Fibroblast of gingiva (primary cell): ENCODE data around the gene MARCHF4.

Experiments
- DNase-seq: peaks from one replicate; pipeline ENCODE4 v3.0.0-alpha.2; 2011; ENCODE audit warnings: low read depth

The MARCHF4 gene

DNA sequence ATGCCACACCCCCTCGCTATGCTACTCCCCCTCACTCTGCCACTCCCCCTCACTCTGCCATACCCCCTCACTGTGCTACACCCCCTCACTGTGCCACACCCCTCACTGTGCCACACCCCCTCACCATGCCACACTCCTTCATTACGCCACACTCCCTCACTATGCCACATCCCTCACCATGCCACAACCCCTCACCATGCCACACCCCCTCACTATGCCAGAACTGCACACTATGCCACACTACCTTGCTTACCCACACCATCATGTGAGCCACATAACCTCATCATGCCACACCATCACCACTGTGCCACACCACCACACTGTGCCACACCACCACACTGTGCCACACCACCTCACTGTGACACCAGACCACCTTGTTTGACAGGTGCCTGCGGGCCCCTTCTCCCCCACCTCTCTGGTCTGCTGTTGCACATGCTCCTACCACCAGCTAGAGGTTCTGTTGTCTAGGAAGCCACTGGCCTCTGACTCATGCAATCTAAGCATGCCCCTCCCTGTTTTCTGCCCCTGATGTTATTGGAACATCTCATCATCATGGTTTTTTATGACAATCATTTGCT lies 22.0 kb downstream of the MARCHF4 start:
- DNase-seq, result no peak

DNA sequence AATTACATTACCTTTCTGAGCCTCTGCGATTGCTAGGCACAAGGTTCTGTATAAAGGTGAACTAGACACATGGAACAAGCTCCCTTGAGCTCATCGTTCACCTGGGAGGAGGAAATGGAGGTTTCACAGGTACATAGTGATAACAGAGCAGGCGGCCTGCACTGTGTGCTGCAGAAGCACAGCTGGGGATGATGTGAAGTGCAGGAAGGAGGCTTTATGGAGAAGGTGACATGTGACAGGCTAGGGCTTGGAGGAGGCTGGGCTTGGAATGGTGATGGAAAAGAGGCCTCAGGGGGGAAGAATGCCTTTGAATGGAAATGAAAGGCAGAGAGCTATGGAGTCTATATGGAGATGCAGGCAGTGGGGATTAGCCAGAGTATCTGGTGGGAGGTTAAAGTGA lies 22.9 kb downstream of the MARCHF4 start:
- no peak for DNase-seq

DNA sequence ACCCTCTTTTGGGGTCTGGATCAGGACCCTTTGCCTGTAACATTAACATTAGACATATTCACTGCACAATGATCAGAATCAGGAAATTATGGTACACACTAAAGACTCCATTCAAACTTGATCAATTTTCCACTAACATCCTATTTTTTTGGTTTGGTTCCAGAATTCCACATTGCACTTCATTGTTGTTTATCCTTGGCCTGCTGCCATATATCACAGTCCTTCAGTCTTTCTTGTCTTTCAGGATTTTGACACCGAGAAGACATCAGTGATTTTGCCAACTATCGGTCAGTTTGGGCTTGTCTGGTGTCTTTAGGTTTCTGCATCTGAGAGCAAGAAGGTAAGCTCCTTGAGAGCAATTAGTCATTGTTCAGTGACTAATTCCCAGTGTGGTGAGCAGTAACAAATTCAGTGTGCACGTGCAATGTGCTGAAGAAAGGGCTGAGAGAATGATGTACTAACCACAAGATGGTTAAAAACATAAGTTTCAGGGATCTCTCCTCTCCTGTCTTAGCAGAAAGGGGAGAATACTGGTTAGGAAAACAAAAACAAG lies 23.5 kb downstream of the MARCHF4 start:
- peak; percentile 28 for DNase-seq

DNA sequence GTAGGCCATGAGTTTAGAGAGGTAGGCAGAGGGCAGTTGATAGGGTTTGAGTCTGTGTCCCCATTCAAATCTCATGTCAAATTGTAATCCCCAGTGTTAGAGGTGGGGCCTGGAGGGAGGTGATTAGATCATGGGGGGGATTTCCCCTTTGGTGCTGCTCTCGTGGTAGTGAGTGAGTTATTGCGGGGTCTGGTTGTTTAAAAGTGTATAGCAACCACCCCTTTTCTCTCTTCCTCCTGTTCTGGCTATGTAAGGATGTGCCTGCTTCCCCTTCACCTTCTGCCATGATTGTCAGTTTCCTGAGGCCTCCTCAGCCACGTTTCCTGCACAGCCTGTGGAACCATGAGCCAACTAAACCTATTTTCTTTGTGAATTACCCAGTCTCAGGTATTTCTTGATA lies 25.5 kb downstream of the MARCHF4 start:
- DNase-seq, result no peak

DNA sequence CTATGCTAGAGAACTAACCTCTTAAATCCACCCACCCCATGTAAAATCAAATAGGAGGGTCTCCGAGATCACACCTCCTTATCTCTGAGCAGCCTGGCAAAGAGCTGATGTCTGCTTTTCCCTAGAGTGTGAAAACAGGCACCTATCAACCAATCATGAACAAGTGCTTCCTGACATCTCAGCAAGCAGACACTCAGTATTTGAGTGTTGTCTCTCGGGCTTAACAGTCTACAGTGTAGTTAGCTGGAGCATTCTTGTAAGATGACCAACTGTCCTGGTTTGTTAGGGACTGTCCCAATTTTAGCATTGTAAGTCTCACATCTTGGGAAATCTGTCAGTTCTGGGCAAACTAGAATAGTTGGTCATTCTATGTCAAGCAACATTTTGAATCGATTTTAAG lies 26.4 kb downstream of the MARCHF4 start:
- DNase-seq, result no peak

DNA sequence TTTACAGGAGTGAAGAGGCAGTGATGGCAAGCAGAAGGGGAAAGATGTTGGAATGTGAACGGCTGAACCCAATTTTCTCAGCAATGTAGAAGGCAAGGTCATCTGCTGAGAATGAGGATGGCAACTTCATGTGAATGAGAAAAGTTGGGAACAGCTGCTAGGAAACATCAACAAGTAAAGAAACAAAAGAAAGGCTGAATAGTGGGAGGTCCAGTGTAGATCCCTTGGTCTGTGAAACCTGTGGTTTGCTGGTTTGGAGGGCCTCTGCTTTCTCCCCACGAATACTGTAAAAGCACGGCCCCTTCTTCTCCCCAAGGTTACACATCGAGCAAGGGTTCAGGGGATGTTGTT lies 27.4 kb downstream of the MARCHF4 start:
- no peak for DNase-seq

DNA sequence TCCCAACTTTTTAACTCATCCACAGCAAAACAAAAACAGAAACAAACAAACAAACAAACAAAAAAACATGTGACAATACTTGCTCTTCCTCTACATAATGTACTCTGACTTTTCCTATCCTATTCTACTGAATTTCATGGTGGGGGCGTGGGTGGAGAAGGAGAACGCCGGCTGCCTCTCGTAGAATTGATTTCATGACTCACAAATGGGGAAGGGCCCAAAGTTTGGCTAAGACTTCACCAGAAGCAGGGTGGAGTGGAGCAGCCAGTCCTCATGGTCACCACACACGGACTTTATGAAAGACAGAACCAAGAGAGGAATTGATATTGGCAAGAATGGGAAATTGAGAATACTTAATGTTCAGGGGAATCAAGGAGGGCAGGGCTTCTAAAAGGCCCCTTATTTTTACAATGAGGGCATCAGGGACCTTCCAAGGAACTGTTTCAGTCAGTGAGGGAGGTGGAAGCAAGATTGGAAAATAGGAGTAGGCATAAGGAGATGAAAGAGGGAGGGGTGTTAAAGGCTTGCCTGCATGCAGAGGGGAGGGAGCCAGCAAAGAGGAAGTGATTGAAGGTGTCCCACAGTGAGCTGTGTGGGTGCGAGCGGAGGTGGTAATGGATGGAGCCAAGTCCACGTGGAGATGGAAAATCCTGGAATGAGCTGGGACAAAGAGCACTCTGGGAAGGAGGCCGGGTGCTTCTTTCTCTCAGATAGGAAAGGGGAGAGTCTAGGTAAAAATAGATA lies 27.9 kb downstream of the MARCHF4 start:
- DNase-seq, result no peak

DNA sequence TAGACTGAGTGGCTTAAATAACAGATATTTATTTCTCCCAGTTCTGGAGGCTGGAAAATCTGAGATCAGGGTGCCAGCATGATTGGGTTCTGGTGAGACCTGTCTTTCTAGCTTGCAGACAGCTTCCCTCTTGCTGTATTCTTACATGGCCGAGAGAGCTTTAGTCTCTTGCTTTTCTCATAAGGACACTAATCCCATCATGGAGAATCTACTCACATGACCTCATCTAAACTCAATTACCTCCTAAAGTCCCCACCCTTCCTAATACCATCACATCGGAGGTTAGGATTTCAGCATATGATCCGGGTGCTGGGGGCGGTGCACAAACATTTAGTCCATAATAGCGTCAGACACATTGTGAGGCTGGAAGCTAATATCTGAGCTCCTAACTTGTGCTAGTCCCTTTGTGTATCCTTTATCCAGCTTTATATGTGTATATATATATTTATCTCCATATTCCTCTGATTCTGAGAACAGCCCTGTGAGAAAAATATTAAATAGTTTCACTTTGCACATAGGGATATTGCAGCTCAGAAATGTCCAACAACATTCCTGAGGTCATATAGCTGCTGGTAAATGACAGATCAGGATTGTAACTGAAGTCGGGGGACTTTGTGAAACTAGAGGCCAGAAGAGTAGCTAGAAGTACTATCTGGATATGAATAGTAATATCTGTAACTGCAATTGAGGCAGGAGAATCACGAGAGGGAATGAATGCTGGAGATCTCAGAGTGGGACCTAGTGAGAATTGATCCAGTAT lies 28.9 kb downstream of the MARCHF4 start:
- DNase-seq, result peak; percentile 50

DNA sequence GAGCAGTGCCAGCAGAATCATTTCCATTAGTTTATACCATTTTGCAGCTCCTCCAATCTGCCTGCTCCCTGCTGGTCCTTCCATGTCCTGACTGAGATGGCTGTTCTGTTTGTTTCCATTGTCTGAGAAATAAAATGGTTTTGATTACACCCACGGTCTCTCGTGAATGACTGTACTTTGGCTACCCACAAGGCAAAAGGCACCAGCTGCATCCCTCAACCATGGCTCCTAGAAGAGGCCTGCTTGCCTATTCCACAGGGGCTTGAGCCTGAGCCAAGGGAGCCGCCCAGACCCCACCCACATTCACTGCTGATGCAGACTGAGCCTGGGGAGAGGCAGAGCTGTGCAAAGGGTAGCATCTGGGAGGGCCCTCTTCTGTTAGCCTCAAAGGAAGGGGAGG lies 31.2 kb downstream of the MARCHF4 start:
- no peak for DNase-seq

DNA sequence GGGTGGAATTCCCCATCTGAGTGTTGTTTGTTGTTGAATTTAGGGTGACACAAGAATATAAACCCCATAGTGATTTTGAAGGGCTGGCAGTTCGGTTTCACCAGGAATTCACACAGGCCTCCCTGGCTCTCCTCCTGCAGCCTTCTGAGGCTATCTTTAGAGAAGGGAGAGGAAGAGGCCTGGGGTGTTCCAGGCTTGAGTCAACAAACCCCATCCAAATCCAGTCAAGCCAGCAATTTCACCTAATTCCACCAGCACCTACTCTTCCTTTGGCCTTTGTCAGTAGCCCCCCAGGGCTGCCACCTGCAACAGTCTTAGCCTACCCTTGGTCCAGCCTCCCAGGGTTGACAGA lies 32.0 kb downstream of the MARCHF4 start:
- DNase-seq, result no peak

DNA sequence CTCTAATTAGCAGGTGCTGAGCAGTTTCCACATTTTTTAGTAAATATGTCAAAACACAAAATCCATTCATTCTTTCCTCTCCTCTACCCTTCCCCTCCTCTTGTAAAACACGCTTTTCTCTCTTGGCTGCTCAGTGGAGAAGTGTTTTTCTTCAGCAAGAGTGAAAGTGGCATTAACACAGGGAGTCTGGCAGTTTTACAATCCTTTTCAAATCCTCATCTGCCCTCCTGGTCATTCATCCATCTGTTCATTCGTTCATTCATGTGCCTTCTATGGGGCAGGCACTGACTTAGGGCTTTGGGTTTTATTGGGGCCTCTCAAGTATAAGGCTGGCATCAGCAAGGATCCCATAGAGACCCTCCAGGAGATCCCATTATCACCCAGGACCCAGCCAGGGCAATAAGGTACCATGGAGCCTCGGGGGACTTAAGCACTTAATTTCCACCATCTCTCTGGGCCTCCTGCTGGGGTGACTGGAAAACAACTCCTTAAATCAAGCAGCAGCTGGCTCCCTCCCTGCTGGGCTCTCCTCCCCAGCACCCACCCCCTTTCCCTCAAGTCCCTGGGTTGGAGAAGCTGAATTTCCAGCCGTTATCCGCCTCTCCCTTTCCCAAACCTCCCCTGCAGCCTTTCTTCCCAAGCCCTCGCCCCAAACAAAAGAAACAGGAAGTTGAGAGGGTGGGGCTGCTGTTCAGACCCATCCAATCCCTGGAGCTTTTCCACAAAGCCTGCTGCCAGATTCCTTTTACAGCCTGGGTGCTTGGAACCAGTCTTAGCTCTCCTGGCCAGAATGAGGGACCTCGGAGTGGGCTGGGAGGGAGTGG lies 32.6 kb downstream of the MARCHF4 start:
- peak; percentile 46 for DNase-seq

DNA sequence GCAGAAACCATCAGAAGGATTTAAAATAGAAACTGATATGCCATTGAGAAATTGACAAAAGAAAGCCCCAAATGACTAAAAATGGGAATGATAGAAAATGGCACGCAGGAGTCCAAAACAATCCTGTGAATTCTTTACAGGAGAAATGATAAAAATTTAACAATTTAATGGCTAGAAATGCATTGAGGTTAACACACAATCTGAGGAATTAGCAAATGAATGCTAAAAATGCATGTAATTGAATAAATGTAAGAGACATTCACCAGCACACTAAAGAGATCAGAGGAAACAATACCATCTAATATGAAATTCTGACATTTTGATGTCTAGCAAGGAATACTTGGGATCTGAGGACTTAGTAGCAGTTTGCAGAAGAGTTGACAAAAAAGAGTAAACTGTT lies 37.0 kb downstream of the MARCHF4 start:
- no peak for DNase-seq

DNA sequence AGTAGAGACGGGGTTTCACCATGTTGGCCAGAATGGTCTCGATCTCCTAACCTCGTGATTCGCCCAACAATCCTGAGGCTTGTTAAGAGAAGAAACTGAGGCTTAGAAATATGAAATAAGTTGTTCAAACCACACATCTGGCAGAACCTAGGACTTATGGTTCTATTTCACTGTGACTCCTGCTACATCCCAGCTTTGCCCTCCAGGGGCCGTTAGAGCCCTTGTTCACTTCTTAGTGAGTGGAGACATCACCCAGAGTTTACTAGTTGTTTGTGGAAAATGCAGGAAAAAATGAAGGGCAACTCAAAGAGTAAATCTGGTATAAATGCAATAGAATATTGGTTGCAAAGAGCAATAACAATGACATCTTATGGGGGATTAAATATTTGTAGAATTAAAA lies 43.9 kb downstream of the MARCHF4 start:
- DNase-seq, result peak; percentile 43

DNA sequence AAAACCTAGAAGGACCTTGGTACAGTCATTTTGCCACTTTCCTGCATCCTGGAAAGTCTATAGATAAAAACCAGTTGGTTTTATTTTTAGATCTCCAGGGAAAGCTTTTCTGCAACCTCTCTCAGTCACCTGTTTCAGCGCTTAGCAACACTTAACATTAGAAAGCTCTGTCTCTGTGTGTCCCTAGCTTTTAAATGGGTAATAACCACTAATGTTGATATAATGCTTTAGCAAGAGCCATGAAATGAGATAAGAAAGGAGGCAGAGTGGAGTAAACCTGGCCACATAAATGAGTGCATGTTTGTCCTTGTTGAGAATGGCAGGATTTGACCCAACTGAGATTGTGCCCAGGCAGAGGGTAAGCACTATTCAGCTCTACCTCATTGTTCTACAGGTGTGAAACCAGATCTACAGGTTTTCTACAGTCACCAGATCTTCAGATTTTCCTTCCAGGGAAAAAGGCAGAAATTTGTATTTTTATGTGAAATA lies 44.8 kb downstream of the MARCHF4 start:
- DNase-seq, result no peak
